DLD1 (cell line): ENCODE data around the gene SRL.
"Not testable (repeated sequence)": the region's sequence is repeated elsewhere in the genome, so short reads cannot be mapped to it uniquely, and the experiment has no call there.

Source experiments
- in situ Hi-C: cut with HindIII; loops from 2 replicates; pipeline ENCODE4 v1.10.0; 2017; ENCODE audit warnings: low sequenced_read_pairs

The SRL gene

GRCh38 chr16:4231367-4231766 is 10.5 kb downstream of the SRL start:
- in situ Hi-C loops, result no loop called here

GRCh38 chr16:4227040-4227332 is 14.9 kb downstream of the SRL start:
- in situ Hi-C loops, result no loop called here

DNA sequence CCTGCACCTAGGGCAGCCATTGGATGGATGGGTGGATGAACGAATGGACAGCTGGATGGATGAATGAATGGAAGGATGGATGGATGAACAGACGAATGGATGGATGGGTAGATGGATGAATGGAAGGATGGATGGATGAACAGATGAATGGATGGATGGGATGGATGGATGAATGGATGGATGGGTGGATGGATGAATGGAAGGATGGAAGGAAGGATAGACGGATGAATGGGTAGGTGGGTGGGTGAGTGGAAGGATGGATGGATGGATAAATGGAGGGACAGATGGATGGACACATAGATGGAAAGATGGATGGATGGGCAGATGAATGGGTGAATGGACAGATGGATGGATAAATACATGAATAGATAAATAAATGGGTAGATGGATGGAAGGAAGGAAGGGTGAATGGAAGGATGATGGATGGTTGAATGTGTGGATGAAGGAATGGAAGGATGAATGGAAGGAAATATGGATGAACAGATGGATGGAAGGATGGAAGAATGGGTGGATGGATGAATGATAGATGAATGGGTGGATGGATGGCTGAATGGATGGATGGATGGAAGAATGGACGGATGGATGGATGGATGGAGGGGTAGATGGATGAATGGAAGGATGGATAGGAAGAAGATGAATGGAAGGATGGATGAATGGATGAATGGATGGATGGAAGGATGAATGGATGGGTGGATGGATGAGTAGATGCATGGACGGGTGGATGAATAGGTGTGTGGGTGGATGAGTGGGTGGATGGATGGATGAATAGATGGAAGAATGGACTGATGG is 15.4 kb downstream of the SRL start:
- in situ Hi-C loops, result no loop called here

- in situ Hi-C loops, result no loop called here
Observed at GRCh38 chr16:4225075-4225474, 16.8 kb downstream of the SRL start.

- in situ Hi-C loops, result no loop called here
Observed at GRCh38 chr16:4220358-4220757, 21.5 kb downstream of the SRL start.

DNA sequence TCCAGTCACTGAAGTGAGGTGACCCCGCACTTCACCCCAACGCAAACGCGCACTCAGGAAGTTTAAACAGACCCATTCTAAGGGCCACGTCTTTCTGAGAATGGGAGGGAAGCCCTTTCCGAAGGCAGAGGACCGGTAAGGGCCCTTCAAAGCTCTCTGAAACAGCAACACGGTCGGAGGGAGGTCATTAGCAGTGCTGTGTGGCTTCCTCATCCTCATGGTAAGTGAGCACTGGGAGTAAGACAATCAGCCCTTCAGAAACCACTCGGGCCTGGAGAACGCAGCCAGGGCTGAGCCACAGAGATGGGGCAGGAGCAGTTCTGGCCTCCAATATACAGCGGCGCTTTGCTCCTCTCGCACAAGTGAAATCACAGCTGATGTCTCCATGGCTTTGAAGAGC is 23.7 kb downstream of the SRL start:
- in situ Hi-C loops, result loop anchor here (5.0 kb wide), 1 partner anchor 51 kb away; no protein-coding TSS in a partner anchor

- in situ Hi-C loops, result loop anchor here (5.0 kb wide), 1 partner anchor 50 kb away; no protein-coding TSS in a partner anchor
Observed at GRCh38 chr16:4217204-4218131, 24.4 kb downstream of the SRL start.

DNA sequence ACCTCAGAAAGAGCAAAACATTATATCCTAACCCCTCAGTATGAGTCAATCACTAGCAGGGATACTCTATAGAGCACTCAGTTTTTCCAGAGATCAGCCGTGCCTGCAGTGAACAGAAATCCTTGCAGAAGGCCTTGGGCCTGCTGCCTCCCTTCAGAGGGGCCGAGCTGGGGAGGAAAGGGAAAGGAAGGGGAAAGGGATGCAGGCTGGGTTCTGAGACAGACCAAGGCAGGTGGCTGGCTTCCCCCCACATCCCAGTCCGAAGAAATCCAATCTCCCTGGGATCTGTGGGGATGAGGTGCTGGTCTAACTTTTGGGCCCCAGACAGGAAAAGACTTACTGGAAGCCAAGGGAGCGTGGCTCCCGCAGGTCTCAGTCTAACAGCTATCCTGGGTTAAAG is 25.3 kb downstream of the SRL start:
- in situ Hi-C loops, result loop anchor here (5.0 kb wide), 1 partner anchor 49 kb away; no protein-coding TSS in a partner anchor

GRCh38 chr16:4215106-4215505 is 26.8 kb downstream of the SRL start:
- in situ Hi-C loops, result loop anchor here (5.0 kb wide), 1 partner anchor 48 kb away; no protein-coding TSS in a partner anchor

DNA sequence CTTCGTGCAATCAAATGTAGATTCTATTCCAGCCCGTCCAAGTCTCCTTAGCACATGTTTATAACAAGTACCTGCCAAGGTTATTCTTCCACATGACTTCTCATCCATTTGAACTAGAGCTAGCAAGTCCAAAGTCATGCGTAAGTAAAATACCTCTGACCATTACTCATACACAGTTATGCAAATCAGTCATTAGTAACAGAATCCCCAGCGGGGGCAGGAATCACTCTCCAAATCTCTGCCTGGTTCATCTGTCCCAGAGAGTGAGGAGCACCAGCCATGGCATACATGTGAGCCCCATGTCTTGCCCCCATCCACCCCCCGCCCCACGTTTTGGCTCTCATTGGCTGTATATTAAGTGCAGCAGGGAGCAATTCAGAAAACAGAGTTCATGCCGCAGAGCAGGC is 27.7 kb downstream of the SRL start:
- in situ Hi-C loops, result no loop called here

DNA sequence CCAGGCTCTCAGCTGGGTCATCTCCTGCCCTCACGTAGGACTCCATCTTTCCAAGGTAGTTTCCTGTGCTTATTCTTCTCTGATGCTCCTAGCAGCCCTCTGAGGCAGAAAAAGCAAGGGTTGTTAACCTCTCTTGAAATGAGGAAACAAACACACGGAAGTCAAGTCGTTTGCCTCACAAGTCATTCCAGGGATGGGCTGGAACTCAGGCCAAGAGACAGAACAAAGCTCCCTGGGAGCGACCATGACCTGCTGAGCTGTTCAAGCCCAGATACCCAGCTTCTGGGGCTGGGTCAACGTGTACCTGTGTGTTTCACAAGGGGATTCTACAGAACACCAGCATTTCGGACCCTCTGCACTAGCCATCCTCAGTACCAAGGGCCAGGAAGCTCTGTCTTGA is 28.1 kb downstream of the SRL start:
- in situ Hi-C loops, result no loop called here

GRCh38 chr16:4212934-4213296 is 29.0 kb downstream of the SRL start:
- in situ Hi-C loops, result no loop called here

DNA sequence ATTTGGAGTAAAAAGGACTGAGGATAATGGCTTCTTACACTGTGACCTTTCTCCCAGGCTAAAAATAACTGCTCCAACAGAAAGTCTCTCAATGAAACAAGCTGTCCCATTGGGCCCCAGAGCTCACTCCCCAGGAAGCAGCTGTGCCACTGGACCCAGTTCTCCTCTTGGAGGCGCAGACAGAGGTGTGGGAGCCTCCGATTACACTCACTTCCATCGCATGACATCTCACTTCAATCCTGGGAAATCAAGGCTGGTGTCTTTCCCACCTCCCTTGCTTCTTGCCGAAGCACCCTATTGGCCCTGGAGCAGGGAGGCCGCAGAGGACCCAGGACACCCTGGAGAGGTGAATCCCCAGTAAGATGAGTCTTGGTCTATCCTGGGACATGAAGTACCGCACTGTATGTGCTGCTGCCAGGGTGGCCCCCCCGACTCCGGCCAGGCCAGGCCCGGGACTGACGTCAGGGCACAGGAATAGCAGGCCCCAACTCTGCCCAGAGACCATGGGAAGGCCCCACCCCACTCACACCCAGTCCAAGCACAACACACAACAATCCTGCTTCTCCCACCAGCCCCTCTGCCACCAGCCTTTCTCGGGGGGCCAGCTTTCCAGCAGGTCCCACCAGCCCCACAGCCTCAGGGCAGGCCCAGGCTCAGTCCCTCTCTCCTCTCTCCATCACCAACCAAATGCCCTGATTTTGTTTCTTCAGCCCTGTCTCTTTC is 29.5 kb downstream of the SRL start:
- in situ Hi-C loops, result no loop called here

- in situ Hi-C loops, result not testable (repeated sequence)
Observed at GRCh38 chr16:4211445-4212210, 30.3 kb downstream of the SRL start.

DNA sequence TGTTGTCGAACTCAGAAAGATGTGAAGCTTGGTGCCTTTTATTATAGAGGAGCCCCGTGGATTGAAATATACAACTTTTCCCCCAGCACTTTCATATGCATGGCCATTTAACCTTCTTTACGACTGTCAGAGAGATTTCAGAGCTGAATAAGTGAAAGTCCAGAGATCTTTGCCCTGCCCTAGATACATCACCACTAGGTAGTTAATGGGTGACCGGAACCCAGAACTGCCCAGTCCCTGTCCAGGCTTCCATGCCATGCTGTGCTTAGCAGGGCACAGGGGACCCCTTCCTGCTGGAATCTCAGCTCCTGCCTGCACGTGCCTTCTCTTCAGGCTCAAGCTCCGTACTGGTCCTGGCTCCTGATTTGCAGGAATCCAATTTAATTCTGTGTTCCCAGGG is 32.2 kb downstream of the SRL start:
- in situ Hi-C loops, result no loop called here

DNA sequence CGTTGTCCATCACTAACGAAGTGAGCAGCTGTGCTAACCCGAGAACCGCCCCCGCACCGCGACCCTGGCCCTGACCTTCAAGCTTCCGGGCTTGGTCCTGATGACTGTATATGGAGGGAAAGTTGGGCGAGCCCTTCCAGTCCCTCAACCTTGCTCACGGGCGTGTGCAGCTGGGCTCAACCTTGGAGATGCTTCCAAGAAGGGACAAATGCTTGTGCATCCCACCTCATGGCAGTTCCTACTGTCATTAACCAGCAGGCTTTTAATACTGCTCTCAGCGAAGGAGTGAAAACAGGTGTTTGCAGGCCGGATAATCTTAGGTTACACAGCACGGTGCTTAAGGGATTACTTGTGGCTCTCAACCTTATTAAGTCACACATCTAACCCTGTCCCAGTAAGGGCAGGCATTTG is 33.5 kb downstream of the SRL start:
- in situ Hi-C loops, result no loop called here

GRCh38 chr16:4207683-4208340 is 34.1 kb downstream of the SRL start:
- in situ Hi-C loops, result no loop called here

DNA sequence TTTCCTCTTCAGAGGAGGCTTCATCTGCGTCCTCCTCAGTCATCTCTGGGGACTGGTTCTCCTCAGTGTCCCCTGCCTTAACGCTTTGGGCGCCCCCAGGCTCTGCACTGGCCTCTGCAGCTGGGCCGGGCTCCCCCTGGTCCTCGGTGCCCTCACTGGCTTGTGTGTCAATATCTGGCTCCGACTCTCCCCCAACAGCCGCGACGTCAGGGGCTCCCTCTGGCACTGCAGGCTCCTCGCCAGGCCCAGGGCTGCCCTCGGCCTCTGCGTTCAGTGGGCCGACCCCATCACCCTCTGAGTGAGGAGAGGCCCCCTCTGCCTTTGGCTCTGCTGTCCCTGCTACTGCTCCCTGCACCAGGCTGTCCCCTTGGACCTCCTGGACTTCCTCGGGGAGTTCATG is 34.7 kb downstream of the SRL start:
- in situ Hi-C loops, result no loop called here

DNA sequence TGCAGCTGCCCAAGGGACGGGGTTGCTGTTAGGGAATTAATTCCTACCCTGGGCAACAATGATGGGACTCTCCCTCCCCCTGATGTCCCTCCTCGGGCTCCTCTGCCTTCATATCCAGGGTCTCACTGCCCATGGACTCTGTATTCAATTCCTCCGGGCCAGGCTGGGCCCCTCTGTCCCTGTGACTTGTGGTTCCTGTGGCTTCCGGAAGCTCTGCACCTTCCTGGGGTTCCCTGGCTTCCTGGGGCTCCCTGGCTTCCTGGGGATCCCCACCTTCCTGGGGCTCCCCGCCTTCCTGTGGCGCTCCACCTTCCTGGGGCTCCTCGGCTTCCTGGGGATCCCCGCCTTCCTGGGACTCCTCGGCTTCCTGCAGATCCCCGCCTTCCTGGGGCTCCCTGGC is 35.2 kb downstream of the SRL start:
- in situ Hi-C loops, result no loop called here

DNA sequence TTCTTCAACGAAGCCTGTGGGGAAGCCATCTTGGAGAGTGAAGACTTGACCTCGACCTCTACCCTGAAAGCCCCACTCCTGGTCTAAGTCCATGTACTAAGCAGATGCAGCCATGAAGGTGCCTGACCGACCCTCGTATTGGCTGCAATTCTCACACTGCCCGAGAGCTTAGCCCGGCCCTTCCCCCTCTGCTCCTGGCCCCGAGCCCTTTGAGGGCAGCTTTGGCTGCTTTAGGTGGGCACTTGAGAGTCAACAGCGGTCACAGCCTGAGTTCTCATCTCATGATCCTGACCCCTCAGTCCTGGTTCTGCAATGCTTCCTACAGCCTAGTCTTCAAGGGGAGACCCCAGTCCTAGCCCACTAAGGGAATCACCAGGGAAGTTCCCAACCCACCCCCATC is 35.9 kb downstream of the SRL start:
- in situ Hi-C loops, result no loop called here
